ENCODE results near the gene KITLG.
A peak's percentile ranks its signal among the peaks of the same experiment; 100 is the strongest.
"Not testable (repeated sequence)": the region's sequence is repeated elsewhere in the genome, so short reads cannot be mapped to it uniquely, and the experiment has no call there.

The KITLG gene

GRCh38 chr12:88580051-88580871 lies at the start of gene KITLG:
TSS of gene KITLG (minus strand) at chr12:88580471. CDS start at chr12:88580278, 193 bp downstream.
- no peak within 1 kb of the TSS for H3K27ac ChIP-seq (ENCODE audit: low read length)
- no CpG with 5 or more reads among the region's 73 CpGs for WGBS (ENCODE audit: insufficient coverage, insufficient read length)
- no peaks in the 10 kb centered on the region for H3K27me3 ChIP-seq (ENCODE audit: control insufficient read depth, insufficient read depth, low read length)
- H3K4me3 ChIP-seq (ENCODE audit: low read length), result peak within 1 kb of the TSS; percentile 68; the same call in 1 of the 2 replicates
- DNase-seq (ENCODE audit: low read depth, low spot score), result peak; percentile 66
- no peaks in the 10 kb centered on the region for H3K9me3 ChIP-seq (ENCODE audit: control insufficient read depth, insufficient read depth, low read length)
- H3K4me1 ChIP-seq (ENCODE audit: control insufficient read depth, insufficient read depth, low read length), result no peaks in the 10 kb centered on the region
- no peaks in the 10 kb centered on the region for H3K36me3 ChIP-seq (ENCODE audit: control insufficient read depth, insufficient read depth, low read length)

GRCh38 chr12:88628856-88629509 lies 48.7 kb upstream of the KITLG start:
- Histone ChIP-seq H3K4me1 (ENCODE audit: control insufficient read depth, insufficient read depth, low read length) (peaks cover 1% of the 10 kb centered on the region; the same call in 1 of the 2 replicates), H3K27ac (ENCODE audit: low read length) (no peak overlapping the region), H3K36me3 (ENCODE audit: control insufficient read depth, insufficient read depth, low read length) (no peaks in the 10 kb centered on the region), H3K9me3 (ENCODE audit: control insufficient read depth, insufficient read depth, low read length) (no peaks in the 10 kb centered on the region), H3K27me3 (ENCODE audit: control insufficient read depth, insufficient read depth, low read length) (no peaks in the 10 kb centered on the region), H3K4me3 (ENCODE audit: low read length) (no peak overlapping the region)
- WGBS (ENCODE audit: insufficient coverage, insufficient read length), result no CpG with 5 or more reads among the region's 2 CpGs
- DNase-seq (ENCODE audit: low read depth, low spot score), result no peak

- not testable (repeated sequence) for H3K9me3 ChIP-seq (ENCODE audit: control insufficient read depth, insufficient read depth, low read length); H3K4me3 ChIP-seq (ENCODE audit: low read length); DNase-seq (ENCODE audit: low read depth, low spot score); H3K36me3 ChIP-seq (ENCODE audit: control insufficient read depth, insufficient read depth, low read length); H3K27ac ChIP-seq (ENCODE audit: low read length); H3K27me3 ChIP-seq (ENCODE audit: control insufficient read depth, insufficient read depth, low read length); H3K4me1 ChIP-seq (ENCODE audit: control insufficient read depth, insufficient read depth, low read length)
- no CpG with 5 or more reads among the region's 1 CpG for WGBS (ENCODE audit: insufficient coverage, insufficient read length)
Measured at GRCh38 chr12:88628035-88628434, 47.8 kb upstream of the KITLG start.

GRCh38 chr12:88627501-88627900 lies 47.2 kb upstream of the KITLG start:
- no CpG with 5 or more reads among the region's 1 CpG for WGBS (ENCODE audit: insufficient coverage, insufficient read length)
- no peaks in the 10 kb centered on the region for H3K27me3 ChIP-seq (ENCODE audit: control insufficient read depth, insufficient read depth, low read length)
- DNase-seq (ENCODE audit: low read depth, low spot score), result no peak
- H3K27ac ChIP-seq (ENCODE audit: low read length), result no peak overlapping the region
- peaks cover 1% of the 10 kb centered on the region; the same call in 1 of the 2 replicates for H3K4me1 ChIP-seq (ENCODE audit: control insufficient read depth, insufficient read depth, low read length)
- H3K9me3 ChIP-seq (ENCODE audit: control insufficient read depth, insufficient read depth, low read length), result no peaks in the 10 kb centered on the region
- H3K4me3 ChIP-seq (ENCODE audit: low read length), result no peak overlapping the region
- no peaks in the 10 kb centered on the region for H3K36me3 ChIP-seq (ENCODE audit: control insufficient read depth, insufficient read depth, low read length)

- H3K27me3 ChIP-seq (ENCODE audit: control insufficient read depth, insufficient read depth, low read length), result no peaks in the 10 kb centered on the region
- H3K27ac ChIP-seq (ENCODE audit: low read length), result no peak overlapping the region
- H3K4me1 ChIP-seq (ENCODE audit: control insufficient read depth, insufficient read depth, low read length), result peaks cover 1% of the 10 kb centered on the region; the same call in 1 of the 2 replicates
- H3K9me3 ChIP-seq (ENCODE audit: control insufficient read depth, insufficient read depth, low read length), result no peaks in the 10 kb centered on the region
- no peak overlapping the region for H3K4me3 ChIP-seq (ENCODE audit: low read length)
- DNase-seq (ENCODE audit: low read depth, low spot score), result no peak
- no CpG with 5 or more reads among the region's 7 CpGs for WGBS (ENCODE audit: insufficient coverage, insufficient read length)
- no peaks in the 10 kb centered on the region for H3K36me3 ChIP-seq (ENCODE audit: control insufficient read depth, insufficient read depth, low read length)
Measured at GRCh38 chr12:88625356-88625755, 45.1 kb upstream of the KITLG start.

- DNase-seq (ENCODE audit: low read depth, low spot score), result no peak
- Histone ChIP-seq H3K36me3 (ENCODE audit: control insufficient read depth, insufficient read depth, low read length) (no peaks in the 10 kb centered on the region), H3K9me3 (ENCODE audit: control insufficient read depth, insufficient read depth, low read length) (no peaks in the 10 kb centered on the region), H3K27ac (ENCODE audit: low read length) (no peak overlapping the region), H3K4me3 (ENCODE audit: low read length) (no peak overlapping the region), H3K4me1 (ENCODE audit: control insufficient read depth, insufficient read depth, low read length) (peaks cover 1% of the 10 kb centered on the region; the same call in 1 of the 2 replicates), H3K27me3 (ENCODE audit: control insufficient read depth, insufficient read depth, low read length) (no peaks in the 10 kb centered on the region)
- no CpG with 5 or more reads among the region's 3 CpGs for WGBS (ENCODE audit: insufficient coverage, insufficient read length)
Measured at GRCh38 chr12:88624911-88625310, 44.6 kb upstream of the KITLG start.

- no CpG with 5 or more reads among the region's 3 CpGs for WGBS (ENCODE audit: insufficient coverage, insufficient read length)
- Histone ChIP-seq H3K36me3 (ENCODE audit: control insufficient read depth, insufficient read depth, low read length) (no peaks in the 10 kb centered on the region), H3K9me3 (ENCODE audit: control insufficient read depth, insufficient read depth, low read length) (no peaks in the 10 kb centered on the region), H3K27me3 (ENCODE audit: control insufficient read depth, insufficient read depth, low read length) (no peaks in the 10 kb centered on the region), H3K4me3 (ENCODE audit: low read length) (no peak overlapping the region), H3K27ac (ENCODE audit: low read length) (no peak overlapping the region), H3K4me1 (ENCODE audit: control insufficient read depth, insufficient read depth, low read length) (peaks cover 1% of the 10 kb centered on the region; the same call in 1 of the 2 replicates)
- DNase-seq (ENCODE audit: low read depth, low spot score), result no peak
Measured at GRCh38 chr12:88623777-88624548, 43.7 kb upstream of the KITLG start.

- no peaks in the 10 kb centered on the region for H3K9me3 ChIP-seq (ENCODE audit: control insufficient read depth, insufficient read depth, low read length)
- no peak overlapping the region for H3K4me3 ChIP-seq (ENCODE audit: low read length)
- no peaks in the 10 kb centered on the region for H3K4me1 ChIP-seq (ENCODE audit: control insufficient read depth, insufficient read depth, low read length)
- H3K27ac ChIP-seq (ENCODE audit: low read length), result no peak overlapping the region
- WGBS (ENCODE audit: insufficient coverage, insufficient read length), result no CpG with 5 or more reads among the region's 1 CpG
- no peaks in the 10 kb centered on the region for H3K36me3 ChIP-seq (ENCODE audit: control insufficient read depth, insufficient read depth, low read length)
- no peaks in the 10 kb centered on the region for H3K27me3 ChIP-seq (ENCODE audit: control insufficient read depth, insufficient read depth, low read length)
- no peak for DNase-seq (ENCODE audit: low read depth, low spot score)
Measured at GRCh38 chr12:88617352-88617751, 37.1 kb upstream of the KITLG start.

- DNase-seq (ENCODE audit: low read depth, low spot score), result no peak
- Histone ChIP-seq H3K9me3 (ENCODE audit: control insufficient read depth, insufficient read depth, low read length) (no peaks in the 10 kb centered on the region), H3K36me3 (ENCODE audit: control insufficient read depth, insufficient read depth, low read length) (no peaks in the 10 kb centered on the region), H3K4me1 (ENCODE audit: control insufficient read depth, insufficient read depth, low read length) (no peaks in the 10 kb centered on the region), H3K4me3 (ENCODE audit: low read length) (no peak overlapping the region), H3K27ac (ENCODE audit: low read length) (no peak overlapping the region), H3K27me3 (ENCODE audit: control insufficient read depth, insufficient read depth, low read length) (no peaks in the 10 kb centered on the region)
- WGBS (ENCODE audit: insufficient coverage, insufficient read length), result no CpG with 5 or more reads among the region's 1 CpG
Measured at GRCh38 chr12:88615490-88615889, 35.2 kb upstream of the KITLG start.

GRCh38 chr12:88604646-88605045 lies 24.4 kb upstream of the KITLG start:
- DNase-seq (ENCODE audit: low read depth, low spot score), result no peak
- Histone ChIP-seq H3K4me1 (ENCODE audit: control insufficient read depth, insufficient read depth, low read length) (no peaks in the 10 kb centered on the region), H3K36me3 (ENCODE audit: control insufficient read depth, insufficient read depth, low read length) (no peaks in the 10 kb centered on the region), H3K4me3 (ENCODE audit: low read length) (no peak overlapping the region), H3K27ac (ENCODE audit: low read length) (no peak overlapping the region), H3K27me3 (ENCODE audit: control insufficient read depth, insufficient read depth, low read length) (no peaks in the 10 kb centered on the region), H3K9me3 (ENCODE audit: control insufficient read depth, insufficient read depth, low read length) (no peaks in the 10 kb centered on the region)

All from iPS DF 6.9 (cell line).